ENCODE data around the gene COL4A1.

GRCh38 chr13:110280231-110280813, 26.6 kb downstream of the COL4A1 start:
- TF ChIP-seq, protein P1, sequence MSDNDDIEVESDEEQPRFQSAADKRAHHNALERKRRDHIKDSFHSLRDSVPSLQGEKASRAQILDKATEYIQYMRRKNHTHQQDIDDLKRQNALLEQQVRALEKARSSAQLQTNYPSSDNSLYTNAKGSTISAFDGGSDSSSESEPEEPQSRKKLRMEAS (IDR thresholded peaks at IDR 0.05): no peak
- TF ChIP-seq EP300 (IDR thresholded peaks at IDR 0.05; ENCODE audit: borderline replicate concordance): no peak
- TF ChIP-seq REST (IDR thresholded peaks at IDR 0.05; ENCODE audit: low read depth): no peak
- no peak for TF ChIP-seq ZBTB7A (IDR thresholded peaks at IDR 0.05; ENCODE audit: low read depth)
- no peak for TF ChIP-seq TAF1 (IDR thresholded peaks at IDR 0.05; ENCODE audit: low read depth)
- TF ChIP-seq CREB1 (IDR thresholded peaks at IDR 0.05; ENCODE audit: low read depth): no peak
- TF ChIP-seq CEBPB (IDR thresholded peaks at IDR 0.05): no peak
- TF ChIP-seq YY1 (IDR thresholded peaks at IDR 0.05; ENCODE audit: low read depth): no peak

All from Ishikawa (cell line).